H1 (cell line): ENCODE results near the gene PHF10. TPM values are rescaled to one million over a fixed set of nuclear protein-coding genes. Genes with fewer than 3 reads are reported as not detected.

ENCODE experiments used
- CTCF ChIA-PET: fragments of 300-600 bp; sonication (Branson Sonifier 250); formaldehyde crosslinking; loops from one replicate; lab custom pipeline; 2021; ENCODE audit not compliant: partially characterized antibody; lab: Charles Lee
- POLR2A ChIA-PET: fragments of 300-600 bp; sonication (Branson Sonifier 250); formaldehyde crosslinking; loops from one replicate; lab custom pipeline; 2021; ENCODE audit warnings: inconsistent platforms; ENCODE audit not compliant: partially characterized antibody; lab: Charles Lee
- DNase-seq, 2 experiments: peaks; one replicate each; pipeline versions ENCODE4 v3.0.0 to v3.0.0-alpha.2; 2010 to 2022; ENCODE audit warnings: low spot score in 2 of 2, low read depth in 1 of 2, mixed read lengths in 1 of 2
- FAIRE-seq: peaks from 2 replicates; lab custom pipeline; 2011; peaks lifted over from hg19 to GRCh38; lab: Jason Lieb, UNC
- H2AFZ ChIP-seq: 2 replicates; pipeline ENCODE4 v1.8.1; 2012; ENCODE audit warnings: low read length, inconsistent platforms
- H2AK5ac ChIP-seq: 2 replicates; pipeline ENCODE4 v1.6.1; 2013; ENCODE audit warnings: low read depth, low read length
- H2BK120ac ChIP-seq: replicated peaks from 2 replicates; pipeline ENCODE3; 2013; ENCODE audit warnings: low read depth, low read length, inconsistent platforms
- H2BK12ac ChIP-seq: 2 replicates; pipeline ENCODE4 v1.6.1; 2013; ENCODE audit warnings: low read depth, low read length
- H2BK15ac ChIP-seq: 2 replicates; pipeline ENCODE4 v1.6.1; 2013; ENCODE audit warnings: low read length
- H2BK20ac ChIP-seq: 2 replicates; pipeline ENCODE4 v1.6.1; 2013; ENCODE audit warnings: low read length
- H2BK5ac ChIP-seq: 2 replicates; pipeline ENCODE4 v1.6.1; 2013; ENCODE audit warnings: low read depth, low read length
- H3K14ac ChIP-seq: 2 replicates; pipeline ENCODE4 v1.6.1; 2013; ENCODE audit warnings: inconsistent platforms; ENCODE audit not compliant: insufficient read length
- H3K18ac ChIP-seq: 2 replicates; pipeline ENCODE4 v1.6.1; 2013; ENCODE audit warnings: low read length; ENCODE audit errors: extremely low read depth
- H3K23ac ChIP-seq: 2 replicates; pipeline ENCODE4 v1.6.1; 2013; ENCODE audit warnings: inconsistent platforms; ENCODE audit not compliant: insufficient read length
- H3K23me2 ChIP-seq: 2 replicates; pipeline ENCODE4 v1.6.1; 2013; ENCODE audit warnings: low read depth, low read length
- H3K27ac ChIP-seq: 2 replicates; pipeline ENCODE4 v1.6.1; 2011; ENCODE audit warnings: low read depth, low read length, inconsistent platforms
- H3K27me3 ChIP-seq, 4 experiments: replicated peaks in 1 of 4; 1 replicate in 1 of 4; 2 replicates in 3 of 4; pipeline versions ENCODE4 v1.6.1 to v1.8.1; 2011 to 2013; ENCODE audit warnings: low read length in 3 of 4, mild to moderate bottlenecking in 3 of 4, inconsistent platforms in 2 of 4, mixed read lengths in 2 of 4, moderate library complexity in 1 of 4; ENCODE audit not compliant: control insufficient read depth in 3 of 4, insufficient read depth in 3 of 4; ENCODE audit errors: extremely low read depth in 1 of 4
- H3K36me3 ChIP-seq, 4 experiments: 2 replicates each; pipeline versions ENCODE4 v1.6.1 to v1.8.1; 2011 to 2013; ENCODE audit warnings: mild to moderate bottlenecking in 4 of 4, low read length in 3 of 4, moderate library complexity in 2 of 4, control low read depth in 1 of 4, inconsistent platforms in 1 of 4; ENCODE audit not compliant: insufficient read depth in 4 of 4, control insufficient read depth in 2 of 4
- H3K4ac ChIP-seq: replicated peaks from 2 replicates; pipeline ENCODE3; 2013; ENCODE audit warnings: low read length, low read depth, mixed read lengths, inconsistent platforms; ENCODE audit not compliant: insufficient read length
- H3K4me1 ChIP-seq, 4 experiments: replicated peaks in 1 of 4; 1 replicate in 1 of 4; 2 replicates in 3 of 4; pipeline versions ENCODE4 v1.6.1 to v1.8.1; 2011 to 2013; ENCODE audit warnings: low read length in 3 of 4, inconsistent platforms in 2 of 4, mixed read lengths in 1 of 4; ENCODE audit not compliant: insufficient read depth in 4 of 4, control insufficient read depth in 3 of 4
- H3K4me2 ChIP-seq, 2 experiments: 2 replicates each; pipeline versions ENCODE4 v1.6.1 to v1.8.1; 2011 to 2013; ENCODE audit warnings: low read depth in 2 of 2, low read length in 2 of 2, control low read depth in 1 of 2, inconsistent platforms in 1 of 2, mild to moderate bottlenecking in 1 of 2; ENCODE audit not compliant: insufficient read depth in 1 of 2
- H3K4me3 ChIP-seq, 4 experiments: fragments of 200-600, 300-600 bp in 1 of 4; sonication (generic), shearing (Covaris generic), sonication (Bioruptor Twin) in 1 of 4; 2 replicates each; pipeline versions ENCODE4 v1.5.1 to v1.8.1; 2011 to 2016; ENCODE audit warnings: low read length in 4 of 4, low read depth in 3 of 4, control low read depth in 2 of 4, inconsistent platforms in 2 of 4, mild to moderate bottlenecking in 2 of 4, mixed read lengths in 1 of 4, moderate library complexity in 1 of 4; ENCODE audit not compliant: insufficient read depth in 2 of 4; ENCODE audit errors: extremely low read depth in 1 of 4
- H3K56ac ChIP-seq: replicated peaks from 2 replicates; pipeline ENCODE3; 2013; ENCODE audit warnings: low read depth, mild to moderate bottlenecking, mixed read lengths, low read length, inconsistent platforms; ENCODE audit not compliant: insufficient read length
- H3K79me1 ChIP-seq: 2 replicates; pipeline ENCODE4 v1.6.1; 2013; ENCODE audit warnings: low read depth, low read length, control low read depth
- H3K79me2 ChIP-seq, 2 experiments: 2 replicates each; pipeline versions ENCODE4 v1.6.1 to v1.8.1; 2012 to 2013; ENCODE audit warnings: low read length in 2 of 2, mild to moderate bottlenecking in 2 of 2, inconsistent platforms in 1 of 2; ENCODE audit not compliant: insufficient read depth in 2 of 2, control insufficient read depth in 1 of 2
- H3K9ac ChIP-seq, 4 experiments: replicated peaks in 1 of 4; 1 replicate in 1 of 4; 2 replicates in 3 of 4; pipeline versions ENCODE4 v1.6.1 to v1.8.1; 2011 to 2013; ENCODE audit warnings: low read depth in 3 of 4, low read length in 3 of 4, control low read depth in 2 of 4, mild to moderate bottlenecking in 2 of 4, moderate library complexity in 2 of 4, inconsistent platforms in 1 of 4; ENCODE audit errors: extremely low read depth in 1 of 4
- H3K9me3 ChIP-seq, 2 experiments: 2 replicates each; pipeline versions ENCODE4 v1.6.1 to v1.8.1; 2012 to 2013; ENCODE audit warnings: mild to moderate bottlenecking in 2 of 2, moderate library complexity in 2 of 2, control low read depth in 1 of 2, inconsistent platforms in 1 of 2, low read depth in 1 of 2, low read length in 1 of 2, mixed read lengths in 1 of 2; ENCODE audit not compliant: insufficient read depth in 2 of 2
- H4K20me1 ChIP-seq, 2 experiments: replicated peaks in 1 of 2; 2 replicates each; pipeline versions ENCODE3 to v1.8.1; 2011 to 2013; ENCODE audit warnings: inconsistent platforms in 2 of 2, low read length in 2 of 2, mild to moderate bottlenecking in 1 of 2; ENCODE audit not compliant: insufficient read depth in 2 of 2, control insufficient read depth in 1 of 2
- H4K5ac ChIP-seq: 2 replicates; pipeline ENCODE4 v1.6.1; 2013; ENCODE audit warnings: low read length, low read depth, mixed read lengths, inconsistent platforms; ENCODE audit not compliant: insufficient read length
- H4K8ac ChIP-seq: 2 replicates; pipeline ENCODE4 v1.8.0; 2013; ENCODE audit warnings: mild to moderate bottlenecking, moderate library complexity, low read length, inconsistent platforms; ENCODE audit not compliant: insufficient read depth; ENCODE audit errors: extremely low read depth
- H4K91ac ChIP-seq: replicated peaks from 2 replicates; pipeline ENCODE3; 2013; ENCODE audit warnings: low read length, mixed read lengths, inconsistent platforms; ENCODE audit not compliant: insufficient read length
- GTF2F1 ChIP-seq: IDR thresholded peaks from 2 replicates; pipeline ENCODE4 v1.6.1; 2012; ENCODE audit warnings: low read depth, low read length, improper control_type of control experiment, borderline replicate concordance
- KDM1A ChIP-seq: fragments of 200-600, 300-600 bp; sonication (generic); IDR thresholded peaks from 2 replicates; pipeline ENCODE4 v1.7.1; 2016; ENCODE audit warnings: mild to moderate bottlenecking, low read length, borderline replicate concordance
- KDM4A ChIP-seq: IDR thresholded peaks from one replicate; pipeline ENCODE4 v1.7.1; 2012; ENCODE audit warnings: low read depth, mild to moderate bottlenecking, moderate library complexity, low read length, inconsistent platforms; ENCODE audit not compliant: severe bottlenecking
- MAFK ChIP-seq: IDR thresholded peaks from 2 replicates; pipeline ENCODE4 v1.6.1; 2012; ENCODE audit warnings: low read depth, mild to moderate bottlenecking, improper control_type of control experiment, low read length
- PHF8 ChIP-seq: fragments of 200-600 bp; sonication (generic); conservative IDR thresholded peaks from 2 replicates; pipeline ENCODE4 v1.7.1; 2012; ENCODE audit warnings: low read depth, mild to moderate bottlenecking, inconsistent platforms, low read length, moderate library complexity
- RFX5 ChIP-seq: IDR thresholded peaks from 2 replicates; pipeline ENCODE4 v1.6.1; 2011; ENCODE audit warnings: low read depth, low read length, improper control_type of control experiment, borderline replicate concordance
- SRF ChIP-seq: IDR thresholded peaks from 2 replicates; pipeline ENCODE4 v1.6.1; 2011; ENCODE audit warnings: mild to moderate bottlenecking, low read depth, low read length, moderate library complexity
- YY1 ChIP-seq: IDR thresholded peaks from 2 replicates; pipeline ENCODE4 v1.6.1; 2011; ENCODE audit warnings: low read depth, mild to moderate bottlenecking, low read length
- WGBS, 2 experiments: shearing (Covaris generic) in 1 of 2; methylation state at CpG; one replicate each; pipeline versions ENCODE4 v1.1.6 to v1.1.7; 2013 to 2015; ENCODE audit warnings: low lambda C conversion rate in 2 of 2, mixed read lengths in 2 of 2, inconsistent platforms in 1 of 2, low coverage in 1 of 2, missing lambda C conversion rate in 1 of 2; ENCODE audit not compliant: insufficient replicate concordance in 2 of 2, insufficient coverage in 1 of 2, insufficient read length in 1 of 2; ENCODE audit errors: extremely low coverage in 1 of 2, missing lambda C conversion rate in 1 of 2; 5-methylcytosine and 5-hydroxymethylcytosine counted together
- polyA plus RNA-seq, 7 experiments: library from polyadenylated mRNA; depleted of rRNA in 3 of 7; stranded (reverse) in 5 of 7; unstranded in 2 of 7; fragments of >200 nt in 5 of 7; fragments of 200-250 nt in 2 of 7; gene quantifications; 1 replicate in 5 of 7; 2 replicates in 1 of 7; 4 replicates in 1 of 7; pipeline versions ENCODE4 v1.2.1 to v1.2.3, GENCODE V29; 2011 to 2013; ENCODE audit warnings: missing spikeins in 2 of 7, mixed read lengths in 2 of 7
- total RNA-seq: library from RNA; stranded (reverse); fragmentation: NEBNext Ultra II Directional; extraction: Animal tissue kit (Norgen Biotek cat#: 25700); gene quantifications from 2 replicates; pipeline ENCODE4 v1.2.1, GENCODE V29; 2021

The PHF10 gene
- total and polyA plus RNA-seq, 2 of the 8 experiments (the other 6 are each of a cell fraction or from before 2014, with no cell fraction given), result 15.6 to 51.1 TPM

DNA sequence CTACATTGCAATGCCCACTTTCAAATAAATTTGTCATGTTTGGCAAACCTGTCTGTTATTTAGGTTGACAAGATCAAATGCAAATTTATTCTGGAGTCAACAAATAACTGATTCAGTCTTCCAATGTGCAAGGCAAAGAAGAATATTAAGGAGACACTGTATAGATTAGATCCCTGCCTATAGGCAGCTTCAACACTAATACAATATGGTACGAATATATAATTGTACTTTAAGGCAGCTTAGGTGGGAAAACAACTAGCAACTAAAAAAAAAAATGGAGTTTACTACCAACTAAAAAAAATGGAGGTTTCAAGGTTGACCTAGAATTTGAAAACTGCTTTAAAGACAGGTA is 1.7 kb upstream of the PHF10 start:
- Histone ChIP-seq H4K5ac (no peak overlapping the region), H2BK12ac (no peak overlapping the region), H3K79me2 (peaks cover 0 to 23% of the 10 kb centered on the region in 2 experiments; a peak in 2 of 4 replicates), H3K4ac (no peak overlapping the region), H3K23me2 (peaks cover 15% of the 10 kb centered on the region), H2BK120ac (no peak overlapping the region)
- TF ChIP-seq KDM4A (no peak), PHF8 (no peak), GTF2F1 (no peak), YY1 (no peak), SRF (no peak), KDM1A (no peak), MAFK (no peak), RFX5 (no peak)
- TF ChIP-seq, all 59 proteins: peak for 0
- Histone ChIP-seq H3K14ac (no peak overlapping the region), H4K91ac (no peak overlapping the region), H4K20me1 (peaks cover 1 to 10% of the 10 kb centered on the region in 2 experiments), H4K8ac (no peak overlapping the region), H3K4me1 (peaks cover 0 to 9% (median 4%) of the 10 kb centered on the region in 4 experiments; a peak in 5 of 7 replicates), H3K27me3 (peaks cover 0 to 2% (median under 1%) of the 10 kb centered on the region in 4 experiments; a peak in 1 of 7 replicates), H3K27ac (no peak overlapping the region), H3K4me2 (peak overlapping the region; percentile 80 to 97; a peak in 3 of 4 replicates), H3K4me3 (peak overlapping the region in 2 of 4 experiments; percentile 68 to 87; a peak in 3 of 8 replicates), H2AK5ac (no peak overlapping the region), H3K9ac (no peak overlapping the region), H3K18ac (no peak overlapping the region), H3K23ac (no peak overlapping the region), H3K79me1 (peaks cover 3% of the 10 kb centered on the region; the same call in 1 of the 2 replicates), H3K9me3 (no peaks in the 10 kb centered on the region), H2BK20ac (no peak overlapping the region), H3K56ac (no peak overlapping the region), H2BK15ac (no peak overlapping the region), H2BK5ac (no peak overlapping the region), H2AFZ (no peak overlapping the region), H3K36me3 (no peaks in the 10 kb centered on the region)
- ChIA-PET POLR2A (interaction anchor here (1.3 to 5.9 kb wide), 4 partner anchors 9 to 25 kb away, joined by 4 to 58 read pairs (median 13); partner anchors contain the start of genes C6orf120, DYNLT2, ERMARD and WDR27), CTCF (no interaction called here)
- WGBS, 2 experiments, result 93% methylated on average over 1 of the region's 1 CpG; no CpG with 5 or more reads in 1 of the 2 experiments
- no peak for DNase-seq
- FAIRE-seq, result no peak
